Prostate gland (tissue), 2 donors: ENCODE measurements around the gene WHRN.

Experiments used
- POLR2A ChIP-seq: fragments of 450-650 bp; IDR thresholded peaks from one replicate; pipeline ENCODE4 v1.6.1; 2016; ENCODE audit warnings: antibody characterized with exemption, mild to moderate bottlenecking
- TF ChIP-seq, protein P1 (sequence below), 4 experiments: fragments of 200-600 bp in 2 of 4; fragments of 450-650 bp in 2 of 4; sonication (generic) in 2 of 4; IDR thresholded peaks; 1 replicate in 3 of 4; 2 replicates in 1 of 4; pipeline ENCODE4 v1.5.1; 2016 to 2019; ENCODE audit warnings: antibody characterized with exemption in 4 of 4, mild to moderate bottlenecking in 2 of 4, moderate library complexity in 2 of 4

- TF ChIP-seq, protein P1, sequence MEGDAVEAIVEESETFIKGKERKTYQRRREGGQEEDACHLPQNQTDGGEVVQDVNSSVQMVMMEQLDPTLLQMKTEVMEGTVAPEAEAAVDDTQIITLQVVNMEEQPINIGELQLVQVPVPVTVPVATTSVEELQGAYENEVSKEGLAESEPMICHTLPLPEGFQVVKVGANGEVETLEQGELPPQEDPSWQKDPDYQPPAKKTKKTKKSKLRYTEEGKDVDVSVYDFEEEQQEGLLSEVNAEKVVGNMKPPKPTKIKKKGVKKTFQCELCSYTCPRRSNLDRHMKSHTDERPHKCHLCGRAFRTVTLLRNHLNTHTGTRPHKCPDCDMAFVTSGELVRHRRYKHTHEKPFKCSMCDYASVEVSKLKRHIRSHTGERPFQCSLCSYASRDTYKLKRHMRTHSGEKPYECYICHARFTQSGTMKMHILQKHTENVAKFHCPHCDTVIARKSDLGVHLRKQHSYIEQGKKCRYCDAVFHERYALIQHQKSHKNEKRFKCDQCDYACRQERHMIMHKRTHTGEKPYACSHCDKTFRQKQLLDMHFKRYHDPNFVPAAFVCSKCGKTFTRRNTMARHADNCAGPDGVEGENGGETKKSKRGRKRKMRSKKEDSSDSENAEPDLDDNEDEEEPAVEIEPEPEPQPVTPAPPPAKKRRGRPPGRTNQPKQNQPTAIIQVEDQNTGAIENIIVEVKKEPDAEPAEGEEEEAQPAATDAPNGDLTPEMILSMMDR (IDR thresholded peaks at IDR 0.05) = no peak
- TF ChIP-seq POLR2A = no peak
These were observed 15.3 kb downstream of the WHRN start for GRCh38 chr9:114489928-114490327.
